HepG2 (cell line): ENCODE results near the gene PIP5KL1. TPM values are rescaled to one million over a fixed set of nuclear protein-coding genes. Genes with fewer than 3 reads are reported as not detected.
A peak's percentile ranks its signal among the peaks of the same experiment; 100 is the strongest.

Experiments used
- ARID2 ChIP-seq: sonication (generic); formaldehyde crosslinking; IDR thresholded peaks from 2 replicates; pipeline ENCODE4 v1.8.1; 2022; ENCODE audit warnings: mild to moderate bottlenecking, missing genetic modification reagents, borderline replicate concordance
- FIP1L1 ChIP-seq: fragments of 200-400 bp; formaldehyde crosslinking; IDR thresholded peaks from 2 replicates; pipeline ENCODE4 v1.6.1; 2018; ENCODE audit warnings: low read depth, mild to moderate bottlenecking, low read length, moderate library complexity, borderline replicate concordance; ENCODE audit not compliant: insufficient read depth
- KLF11 ChIP-seq: IDR thresholded peaks from 2 replicates; pipeline ENCODE4 v1.6.1; 2016; ENCODE audit warnings: missing compliant biosample characterization
- KLF12 ChIP-seq: sonication (generic); formaldehyde crosslinking; IDR thresholded peaks from 2 replicates; pipeline ENCODE4 v1.4.0; 2020; ENCODE audit warnings: missing genetic modification reagents, borderline replicate concordance
- PATZ1 ChIP-seq: sonication (generic); formaldehyde crosslinking; IDR thresholded peaks from 2 replicates; pipeline ENCODE4 v1.4.0; 2020; ENCODE audit warnings: missing genetic modification reagents
- RNF2 ChIP-seq: fragments of 450-650 bp; conservative IDR thresholded peaks from 2 replicates; pipeline ENCODE4 v1.6.1; 2016; ENCODE audit warnings: low read depth
- TCF7 ChIP-seq: sonication (generic); IDR thresholded peaks from 2 replicates; pipeline ENCODE4 v1.6.1; 2016; ENCODE audit warnings: antibody characterized with exemption, low read depth
- ZNF101 ChIP-seq: sonication (generic); formaldehyde crosslinking; IDR thresholded peaks from 2 replicates; pipeline ENCODE4 v1.4.0; 2020; ENCODE audit warnings: mild to moderate bottlenecking, low read depth, missing genetic modification reagents, borderline replicate concordance
- ZNF180 ChIP-seq: sonication (generic); formaldehyde crosslinking; IDR thresholded peaks from 2 replicates; pipeline ENCODE4 v1.4.0; 2020; ENCODE audit warnings: low read depth, missing genetic modification reagents, borderline replicate concordance
- ZNF251 ChIP-seq: sonication (generic); formaldehyde crosslinking; IDR thresholded peaks from 2 replicates; pipeline ENCODE4 v1.9.0; 2021; ENCODE audit warnings: mild to moderate bottlenecking, missing genetic modification reagents
- ZNF543 ChIP-seq: sonication (generic); formaldehyde crosslinking; IDR thresholded peaks from 2 replicates; pipeline ENCODE4 v1.4.0; 2020; ENCODE audit warnings: mild to moderate bottlenecking, missing genetic modification reagents
- ZXDC ChIP-seq: sonication (generic); formaldehyde crosslinking; IDR thresholded peaks from 2 replicates; pipeline ENCODE4 v1.5.0; 2020; ENCODE audit warnings: mild to moderate bottlenecking, missing genetic modification reagents
- polyA plus RNA-seq, 8 experiments: library from polyadenylated mRNA; depleted of rRNA in 3 of 8; stranded (reverse) in 7 of 8; unstranded in 1 of 8; fragments of >200 nt; fragmentation: Illumina TruSeq in 4 of 8; extraction: Trizol in 4 of 8; gene quantifications; 2 replicates each; pipeline versions ENCODE4 v1.2.1 to v1.2.3, GENCODE V29; 2011 to 2016; ENCODE audit warnings: low read depth in 4 of 8, missing spikeins in 1 of 8, mixed read lengths in 1 of 8; ENCODE audit not compliant: insufficient read depth in 1 of 8
- total RNA-seq, 5 experiments: library from RNA; depleted of rRNA; stranded (reverse); fragments of >200 nt; fragmentation: Illumina TruSeq; extraction: Trizol; gene quantifications; 2 replicates each; pipeline ENCODE4 v1.2.3, GENCODE V29; 2016; ENCODE audit warnings: low read depth in 1 of 5
- TF ChIP-seq, protein P1 (sequence below): sonication (generic); formaldehyde crosslinking; IDR thresholded peaks from 2 replicates; pipeline ENCODE4 v1.4.0; 2020; ENCODE audit warnings: mild to moderate bottlenecking, missing genetic modification reagents, borderline replicate concordance
- TF ChIP-seq, protein P2 (sequence below): sonication (generic); formaldehyde crosslinking; IDR thresholded peaks from 2 replicates; pipeline ENCODE4 v1.5.0; 2020; ENCODE audit warnings: mild to moderate bottlenecking, missing genetic modification reagents
- TF ChIP-seq, protein P3 (sequence below): sonication (generic); formaldehyde crosslinking; IDR thresholded peaks from 2 replicates; pipeline ENCODE4 v1.5.1; 2020; ENCODE audit warnings: missing genetic modification reagents, mild to moderate bottlenecking, borderline replicate concordance

PIP5KL1 gene
- total and polyA plus RNA-seq, 2 of the 13 experiments (the other 11 are each of a cell fraction or from before 2014, with no cell fraction given): 0.20 to 0.49 TPM

DNA sequence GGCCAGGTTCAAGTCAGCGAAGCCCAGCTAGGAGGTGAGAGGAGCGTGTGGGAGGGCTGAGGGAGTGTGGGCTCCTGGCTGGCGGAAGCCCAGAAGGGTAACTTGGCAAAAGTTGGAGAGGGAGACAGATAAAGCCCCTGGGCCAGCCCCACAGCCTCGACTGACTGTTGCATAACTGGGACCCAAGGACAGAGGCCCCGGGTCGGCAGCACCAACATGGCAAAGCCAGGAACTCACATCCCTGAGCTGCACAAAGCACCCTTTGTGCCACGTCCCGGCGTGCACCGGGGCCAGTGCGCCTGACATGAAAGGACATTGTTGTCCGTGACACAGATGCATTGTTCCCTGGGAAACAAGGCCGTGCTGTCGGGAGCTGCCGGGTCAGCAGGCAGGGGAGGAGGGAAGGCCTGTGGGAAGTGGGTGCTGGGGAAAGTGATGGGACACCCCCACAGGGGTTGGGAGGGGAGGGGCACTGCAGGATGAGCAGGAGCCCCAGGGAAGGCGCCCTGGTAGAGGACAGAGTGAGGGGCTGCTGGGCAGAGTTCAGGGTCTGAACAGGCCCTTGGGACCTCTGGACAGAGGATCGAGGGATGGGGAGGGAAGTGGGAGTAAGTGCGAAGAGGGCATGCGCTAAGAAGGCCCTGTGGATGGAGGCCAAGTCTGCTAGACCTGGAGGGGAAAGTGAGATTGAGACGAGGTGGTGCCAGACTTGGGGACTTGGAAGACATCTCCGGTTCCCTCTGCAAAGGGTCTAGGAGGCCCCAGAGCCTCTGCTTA, 20.1 kb upstream of the PIP5KL1 start (continued):
- TF ChIP-seq, protein P1, sequence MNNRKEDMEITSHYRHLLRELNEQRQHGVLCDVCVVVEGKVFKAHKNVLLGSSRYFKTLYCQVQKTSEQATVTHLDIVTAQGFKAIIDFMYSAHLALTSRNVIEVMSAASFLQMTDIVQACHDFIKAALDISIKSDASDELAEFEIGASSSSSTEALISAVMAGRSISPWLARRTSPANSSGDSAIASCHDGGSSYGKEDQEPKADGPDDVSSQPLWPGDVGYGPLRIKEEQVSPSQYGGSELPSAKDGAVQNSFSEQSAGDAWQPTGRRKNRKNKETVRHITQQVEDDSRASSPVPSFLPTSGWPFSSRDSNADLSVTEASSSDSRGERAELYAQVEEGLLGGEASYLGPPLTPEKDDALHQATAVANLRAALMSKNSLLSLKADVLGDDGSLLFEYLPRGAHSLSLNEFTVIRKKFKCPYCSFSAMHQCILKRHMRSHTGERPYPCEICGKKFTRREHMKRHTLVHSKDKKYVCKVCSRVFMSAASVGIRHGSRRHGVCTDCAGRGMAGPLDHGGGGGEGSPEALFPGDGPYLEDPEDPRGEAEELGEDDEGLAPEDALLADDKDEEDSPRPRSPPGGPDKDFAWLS (CRISPR knock-in tag): no peak; the same call in 1 of the 2 replicates
- TF ChIP-seq KLF12 (CRISPR knock-in tag): peak; percentile 69; the same call in 1 of the 2 replicates
- TF ChIP-seq, protein P2, sequence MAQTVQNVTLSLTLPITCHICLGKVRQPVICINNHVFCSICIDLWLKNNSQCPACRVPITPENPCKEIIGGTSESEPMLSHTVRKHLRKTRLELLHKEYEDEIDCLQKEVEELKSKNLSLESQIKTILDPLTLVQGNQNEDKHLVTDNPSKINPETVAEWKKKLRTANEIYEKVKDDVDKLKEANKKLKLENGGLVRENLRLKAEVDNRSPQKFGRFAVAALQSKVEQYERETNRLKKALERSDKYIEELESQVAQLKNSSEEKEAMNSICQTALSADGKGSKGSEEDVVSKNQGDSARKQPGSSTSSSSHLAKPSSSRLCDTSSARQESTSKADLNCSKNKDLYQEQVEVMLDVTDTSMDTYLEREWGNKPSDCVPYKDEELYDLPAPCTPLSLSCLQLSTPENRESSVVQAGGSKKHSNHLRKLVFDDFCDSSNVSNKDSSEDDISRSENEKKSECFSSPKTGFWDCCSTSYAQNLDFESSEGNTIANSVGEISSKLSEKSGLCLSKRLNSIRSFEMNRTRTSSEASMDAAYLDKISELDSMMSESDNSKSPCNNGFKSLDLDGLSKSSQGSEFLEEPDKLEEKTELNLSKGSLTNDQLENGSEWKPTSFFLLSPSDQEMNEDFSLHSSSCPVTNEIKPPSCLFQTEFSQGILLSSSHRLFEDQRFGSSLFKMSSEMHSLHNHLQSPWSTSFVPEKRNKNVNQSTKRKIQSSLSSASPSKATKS (CRISPR knock-in tag): no peak
- TF ChIP-seq ZXDC: peak; percentile 90; the same call in 1 of the 2 replicates
- no peak; the same call in 1 of the 2 replicates for TF ChIP-seq ARID2 (CRISPR knock-in tag)
- TF ChIP-seq ZNF180 (CRISPR knock-in tag): no peak
- TF ChIP-seq FIP1L1: peak; percentile 94; the same call in 1 of the 2 replicates
- peak; percentile 43; the same call in 1 of the 2 replicates for TF ChIP-seq RNF2
- TF ChIP-seq KLF11 (CRISPR knock-in tag): peak; percentile 58; the same call in 1 of the 2 replicates
- peak; percentile 92 for TF ChIP-seq TCF7
- TF ChIP-seq ZNF101: no peak
- TF ChIP-seq, protein P3, sequence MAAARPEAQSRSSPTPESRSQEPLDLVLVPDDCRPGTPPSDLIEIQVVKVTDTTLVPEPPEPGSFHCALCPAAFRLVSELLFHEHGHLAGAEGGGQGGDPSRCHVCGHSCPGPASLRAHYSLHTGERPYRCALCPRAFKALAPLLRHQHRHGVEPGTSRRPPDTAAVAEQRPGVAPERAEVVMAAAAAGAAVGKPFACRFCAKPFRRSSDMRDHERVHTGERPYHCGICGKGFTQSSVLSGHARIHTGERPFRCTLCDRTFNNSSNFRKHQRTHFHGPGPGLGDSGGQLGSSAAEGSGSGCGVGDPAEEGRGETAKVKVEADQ (CRISPR knock-in tag): peak; percentile 76
- TF ChIP-seq ZNF543: peak; percentile 73
- no peak for TF ChIP-seq ZNF251
- peak; percentile 100 for TF ChIP-seq PATZ1 (CRISPR knock-in tag)
